GM18498 (cell line): ENCODE measurements around the gene RPF1.
"Not testable (repeated sequence)": the region's sequence is repeated elsewhere in the genome, so short reads cannot be mapped to it uniquely, and the experiment has no call there.

ENCODE experiments used
- ATAC-seq: cut with Tn5 transposase; IDR thresholded peaks from one replicate; pipeline ENCODE4 v1.9.1; 2021; ENCODE audit warnings: mild to moderate bottlenecking, moderate library complexity; ENCODE audit not compliant: unreplicated experiment

RPF1 gene, protein sequence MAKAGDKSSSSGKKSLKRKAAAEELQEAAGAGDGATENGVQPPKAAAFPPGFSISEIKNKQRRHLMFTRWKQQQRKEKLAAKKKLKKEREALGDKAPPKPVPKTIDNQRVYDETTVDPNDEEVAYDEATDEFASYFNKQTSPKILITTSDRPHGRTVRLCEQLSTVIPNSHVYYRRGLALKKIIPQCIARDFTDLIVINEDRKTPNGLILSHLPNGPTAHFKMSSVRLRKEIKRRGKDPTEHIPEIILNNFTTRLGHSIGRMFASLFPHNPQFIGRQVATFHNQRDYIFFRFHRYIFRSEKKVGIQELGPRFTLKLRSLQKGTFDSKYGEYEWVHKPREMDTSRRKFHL

DNA sequence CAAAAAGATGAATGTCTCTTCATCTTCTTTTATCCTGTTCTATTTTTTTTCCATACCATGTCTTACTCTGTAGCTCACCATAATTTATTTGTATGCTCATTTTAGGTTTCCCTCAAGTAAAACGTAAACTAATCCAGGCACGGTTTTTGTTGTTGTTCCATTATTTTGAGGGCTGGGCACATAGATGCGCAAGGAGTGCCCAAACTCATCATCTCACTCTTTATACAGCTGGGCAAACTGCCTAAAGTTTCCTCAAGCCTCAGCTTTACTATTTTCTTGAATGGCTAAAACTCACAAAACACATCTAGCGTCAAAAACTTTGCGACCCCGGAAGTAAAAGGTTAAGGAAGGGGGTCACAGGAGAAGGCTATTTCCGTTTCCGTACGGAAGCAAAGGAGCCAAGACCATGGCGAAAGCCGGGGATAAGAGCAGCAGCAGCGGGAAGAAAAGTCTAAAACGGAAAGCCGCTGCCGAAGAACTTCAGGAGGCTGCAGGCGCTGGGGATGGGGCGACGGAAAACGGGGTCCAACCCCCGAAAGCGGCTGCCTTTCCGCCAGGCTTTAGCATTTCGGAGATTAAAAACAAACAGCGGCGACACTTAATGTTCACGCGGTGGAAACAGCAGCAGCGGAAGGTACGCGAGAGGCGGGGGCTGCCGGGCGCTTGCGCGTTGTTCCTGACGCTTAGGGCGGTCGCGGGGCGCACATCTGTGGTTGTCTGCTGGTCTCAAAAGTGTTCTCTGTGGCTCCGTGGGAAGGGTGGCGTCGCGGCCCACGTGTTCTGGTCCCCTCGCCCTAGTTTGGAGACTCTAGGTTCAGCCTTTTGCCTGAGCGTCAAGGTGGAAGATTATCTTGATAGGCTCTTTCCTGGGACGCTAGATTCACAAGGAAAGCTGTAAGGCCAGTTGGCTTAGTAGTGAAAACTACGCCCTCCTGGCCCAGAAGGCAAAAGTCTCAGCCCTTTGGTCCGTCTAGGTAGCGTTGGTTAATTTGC, at the start of gene RPF1:
TSS of gene RPF1 (plus strand) at position 391 of the 993 bp plus-strand sequence. CDS start at position 407, 16 bp downstream.
- ATAC-seq: peak; percentile 98

DNA sequence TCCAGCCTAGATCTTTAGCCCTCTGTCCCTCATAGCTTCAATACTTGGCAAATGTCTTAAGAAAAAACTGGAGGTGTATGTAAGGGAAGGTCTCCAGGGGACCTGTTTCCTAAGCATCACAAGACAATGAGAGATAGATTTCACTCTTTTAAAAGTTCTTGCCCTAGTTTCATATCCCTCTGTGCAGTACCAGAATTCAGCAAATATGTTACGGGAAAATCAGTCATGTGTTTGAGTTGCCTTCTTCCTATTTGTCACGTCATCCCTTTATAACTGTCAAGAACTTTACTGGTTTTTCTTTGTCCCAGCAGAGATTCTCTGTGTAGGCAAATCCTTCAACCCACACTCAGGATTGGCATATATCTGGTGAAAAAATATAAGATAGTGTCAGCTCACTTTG, 48.5 kb upstream of the RPF1 start:
- no peak for ATAC-seq

DNA sequence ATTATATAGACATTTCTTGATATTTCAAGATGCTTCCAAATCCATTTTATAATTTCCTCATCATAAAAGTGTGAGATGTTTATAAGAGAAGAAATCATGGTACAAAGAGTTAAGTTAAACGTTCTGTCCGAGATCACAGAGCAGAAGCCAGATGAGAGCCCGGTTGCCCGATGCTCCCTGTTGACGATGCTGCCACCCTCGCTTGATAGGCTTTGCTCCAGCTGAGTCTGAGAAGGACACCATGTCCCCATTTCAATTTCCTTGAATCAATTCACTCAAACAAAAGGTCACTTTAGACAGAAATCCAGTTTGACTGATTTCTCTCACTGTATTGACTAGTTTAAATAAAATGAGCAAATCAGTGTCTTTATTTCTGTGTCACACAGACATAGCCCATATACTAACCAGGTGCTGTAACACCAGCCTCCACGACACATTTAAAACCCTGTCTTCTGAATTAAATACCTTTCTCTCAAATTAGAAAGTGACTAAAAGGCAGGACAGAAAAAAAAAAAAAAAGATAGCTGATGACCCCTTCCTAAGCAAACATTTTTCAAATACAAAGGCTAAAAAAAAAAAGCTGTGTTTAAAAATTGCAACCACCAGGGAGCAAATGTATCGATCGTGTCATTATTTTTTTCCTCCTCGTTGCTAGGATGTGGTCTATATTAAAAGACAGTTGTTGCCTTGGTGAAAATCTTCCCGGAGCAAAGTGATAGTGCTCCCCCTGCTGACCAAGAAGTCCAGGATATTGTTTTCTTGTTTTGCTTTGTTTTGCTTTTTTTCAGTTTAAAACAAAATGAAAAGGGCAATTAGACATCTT, 45.6 kb upstream of the RPF1 start:
- ATAC-seq: no peak

DNA sequence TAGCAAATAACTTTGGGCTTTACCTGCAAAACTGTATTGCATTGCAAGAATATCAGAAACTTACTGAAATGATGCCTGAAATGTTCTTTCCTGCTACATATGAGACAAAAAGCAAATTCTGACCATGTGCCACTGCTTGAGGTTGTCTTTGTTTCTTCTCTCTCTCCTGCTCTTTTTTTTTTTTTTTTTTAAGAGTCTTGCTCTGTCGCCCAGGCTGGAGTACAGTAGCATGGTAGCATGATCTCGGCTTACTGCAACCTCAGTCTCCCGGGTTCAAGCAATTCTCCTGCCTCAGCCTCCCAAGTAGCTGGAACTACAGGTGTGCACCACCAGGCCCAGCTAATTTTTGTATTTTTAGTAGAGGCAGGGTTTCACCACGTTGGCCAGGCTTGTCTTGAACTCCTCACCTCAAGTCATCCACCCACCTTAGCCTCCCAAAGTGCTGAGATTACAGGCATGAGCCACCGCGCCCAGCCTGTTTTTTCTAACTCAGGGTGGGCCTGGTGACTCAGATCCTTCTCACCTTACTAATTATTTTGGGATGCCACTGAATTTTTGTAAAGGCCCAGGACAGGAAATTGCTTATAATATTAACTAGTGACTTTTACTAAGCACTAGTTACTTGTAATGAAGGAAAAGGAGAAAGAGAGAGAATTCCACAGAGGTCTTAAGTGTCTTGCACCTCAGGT, 44.8 kb upstream of the RPF1 start:
- ATAC-seq: no peak

DNA sequence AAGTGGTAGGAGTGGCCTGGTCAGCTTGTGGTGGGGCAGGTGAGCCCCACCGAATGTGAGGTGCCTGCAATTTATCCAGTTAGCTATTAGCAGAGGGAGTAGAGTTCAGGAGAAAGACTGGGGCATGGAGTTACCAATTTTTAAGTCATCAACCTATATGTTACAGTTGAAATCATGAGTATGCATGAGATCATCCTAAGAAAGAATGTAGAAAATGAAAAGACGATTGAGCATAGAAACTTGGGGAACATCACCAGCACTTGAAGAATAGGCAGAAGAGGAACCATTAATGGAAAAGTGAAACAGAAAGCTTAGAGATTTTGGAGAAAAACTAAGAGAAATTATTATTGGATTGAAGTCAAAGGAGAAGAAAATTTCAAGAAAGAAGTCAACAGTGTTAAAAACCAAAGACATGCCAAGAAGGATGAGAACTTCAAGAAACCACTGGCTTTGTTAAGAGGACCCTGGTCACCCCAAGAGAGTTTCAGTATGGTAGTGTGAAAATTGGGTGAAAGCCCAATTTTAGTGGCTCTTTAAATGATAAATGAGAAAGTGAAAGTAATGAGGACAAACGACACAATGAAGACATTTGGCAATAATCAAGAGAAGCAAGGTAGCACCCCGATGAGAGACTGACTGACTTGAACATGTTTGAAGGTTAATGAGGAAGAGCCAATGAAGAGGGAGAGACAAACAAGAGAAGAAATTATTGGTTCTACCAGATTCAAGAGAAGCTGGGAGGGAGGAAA, 44.1 kb upstream of the RPF1 start:
- ATAC-seq: peak; percentile 46

DNA sequence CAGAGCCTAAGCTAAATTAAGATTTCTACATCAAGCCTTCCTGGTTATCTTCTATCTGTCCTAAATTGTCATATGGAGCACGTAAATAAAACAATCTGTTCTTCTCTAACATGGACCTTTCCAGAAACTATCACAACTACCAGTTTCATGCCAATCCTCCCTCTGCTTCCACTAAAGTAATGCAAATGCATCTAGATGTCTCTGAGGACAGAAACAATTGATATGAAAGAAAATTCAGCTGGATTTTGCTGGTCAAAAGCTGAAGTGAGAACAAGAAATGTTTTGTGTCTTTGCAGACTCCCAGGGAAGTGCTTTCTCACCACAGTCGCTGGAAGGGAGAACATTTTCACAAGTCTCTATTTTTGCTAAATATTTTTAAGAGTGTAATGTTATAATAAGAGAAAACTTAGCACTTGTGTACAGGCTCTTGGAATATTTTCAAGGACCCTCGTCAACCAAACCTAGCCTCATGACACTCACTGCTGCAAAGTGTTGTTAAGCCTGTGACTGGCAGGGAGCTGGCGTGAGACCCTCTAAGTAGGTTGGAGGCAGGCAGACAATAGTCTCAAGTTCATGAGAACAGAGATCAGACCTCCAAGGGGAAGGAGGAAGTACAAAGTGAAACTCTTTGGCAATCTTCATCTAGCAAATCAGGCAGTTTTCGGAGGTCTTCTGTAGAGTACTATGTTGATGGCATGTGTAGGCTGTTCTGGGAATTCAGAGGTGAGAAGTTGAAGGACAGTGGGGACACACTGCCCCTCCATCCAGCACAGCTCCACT, 42.0 kb upstream of the RPF1 start:
- peak; percentile 51 for ATAC-seq

DNA sequence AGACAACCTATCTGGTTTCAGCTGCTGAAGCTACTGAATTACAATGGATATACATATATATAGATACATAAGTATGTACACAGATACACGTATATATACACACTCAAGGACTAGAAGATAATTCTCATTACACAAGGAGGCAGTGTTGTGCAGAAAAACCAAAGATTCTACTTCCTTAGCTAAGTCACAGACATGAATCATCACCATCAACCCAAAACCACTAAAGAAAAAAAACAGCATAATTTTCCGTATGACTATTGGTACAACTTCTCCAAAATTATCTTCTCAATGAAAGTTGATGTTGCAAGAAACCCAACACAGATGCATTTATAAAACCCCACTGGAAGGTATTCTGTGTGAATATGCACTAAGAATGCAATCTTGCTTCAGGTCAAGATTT, 36.8 kb upstream of the RPF1 start:
- ATAC-seq: peak; percentile 89

DNA sequence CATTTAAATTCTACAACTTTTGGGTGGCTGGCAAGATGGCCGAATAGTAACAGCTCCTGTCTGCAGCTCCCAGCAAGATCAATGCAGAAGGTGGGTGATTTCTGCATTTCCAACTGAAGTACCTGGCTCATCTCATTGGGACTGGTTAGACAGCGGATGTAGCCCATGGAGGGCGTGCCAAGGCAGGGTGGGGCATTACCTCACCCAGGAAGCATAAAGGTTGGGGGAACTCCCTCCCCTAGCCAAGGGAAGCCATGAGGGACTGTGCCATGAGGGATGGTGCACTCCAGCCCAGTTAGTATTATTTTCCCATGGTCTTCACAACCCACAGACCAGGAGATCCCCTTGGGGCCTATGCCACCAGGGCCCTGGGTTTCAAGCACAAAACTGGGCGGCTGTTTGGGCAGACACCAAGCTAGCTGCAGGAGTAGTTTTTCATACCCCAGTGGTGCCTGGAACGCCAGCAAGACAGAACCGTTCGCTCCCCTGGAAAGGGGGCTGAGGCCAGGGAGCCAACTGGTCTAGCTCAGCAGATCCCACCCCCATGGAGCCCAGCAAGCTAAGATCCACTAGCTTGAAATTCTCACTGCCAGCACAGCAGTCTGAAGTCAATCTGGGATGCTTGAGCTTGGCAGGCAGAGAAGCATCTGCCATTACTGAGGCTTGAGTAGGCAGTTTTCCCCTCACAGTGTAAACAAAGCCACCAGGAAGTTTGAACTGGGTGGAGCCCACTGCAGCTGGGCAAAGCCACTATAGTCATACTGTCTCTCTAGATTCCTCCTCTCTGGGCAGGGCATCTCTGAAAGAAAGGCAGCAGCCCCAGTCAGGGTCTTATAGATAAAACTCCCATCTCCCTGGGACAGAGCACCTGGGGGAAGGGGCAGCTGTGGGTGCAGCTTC, 36.1 kb upstream of the RPF1 start:
- peak; percentile 12 for ATAC-seq

DNA sequence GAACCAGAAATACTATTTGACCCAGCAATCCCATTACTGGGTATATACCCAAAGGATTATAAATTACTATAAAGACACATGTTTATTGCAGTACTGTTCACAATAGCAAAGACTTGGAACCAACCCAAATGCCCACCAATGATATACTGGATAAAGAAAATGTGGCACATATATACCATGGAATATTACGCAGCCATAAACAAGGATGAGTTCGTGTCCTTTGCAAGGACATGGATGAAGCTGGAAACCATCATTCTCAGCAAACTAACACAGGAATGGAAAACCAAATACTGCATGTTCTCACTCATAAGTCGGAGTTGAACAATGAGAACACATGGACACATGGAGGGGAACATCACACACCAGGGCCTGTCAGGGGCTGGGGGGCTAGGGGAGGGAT, 30.4 kb upstream of the RPF1 start:
- not testable (repeated sequence) for ATAC-seq

DNA sequence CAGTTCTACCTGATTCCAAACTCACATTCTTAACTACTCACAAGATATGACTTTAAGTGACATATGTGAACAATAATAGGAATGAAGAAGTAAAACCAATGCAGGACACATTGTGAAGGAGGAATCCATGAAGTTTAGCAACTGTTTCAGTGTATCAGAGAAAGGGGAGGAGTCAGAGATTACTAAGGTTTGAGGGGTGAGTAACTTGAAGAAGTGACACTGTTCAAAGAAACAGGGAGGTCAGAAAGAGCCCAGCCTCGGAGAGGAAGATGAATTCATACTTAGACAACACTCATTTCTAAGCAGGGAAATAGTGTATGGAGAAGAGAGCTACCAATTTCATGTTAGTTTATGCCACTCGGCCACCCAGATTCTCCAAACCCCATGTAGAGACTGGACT, 28.2 kb upstream of the RPF1 start:
- ATAC-seq: no peak

DNA sequence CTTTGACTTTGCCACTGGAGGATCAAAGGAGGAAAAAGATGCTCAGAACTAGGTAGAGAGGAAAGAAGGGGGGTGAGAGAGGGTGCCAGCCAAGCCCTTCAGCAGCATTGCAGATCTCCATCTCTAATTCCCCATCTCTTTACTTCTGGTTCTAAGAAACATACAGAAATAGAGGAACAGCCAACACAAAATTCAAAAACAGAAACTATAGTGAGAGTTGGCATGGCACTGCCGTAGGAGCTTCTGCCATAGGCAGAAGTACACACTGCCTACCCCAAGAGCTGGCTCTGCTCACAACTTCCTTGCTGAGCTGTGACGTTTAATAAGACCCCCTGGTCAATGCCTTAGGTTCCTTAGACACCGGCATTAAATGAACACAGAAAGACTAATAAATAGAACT, 26.6 kb upstream of the RPF1 start:
- no peak for ATAC-seq

DNA sequence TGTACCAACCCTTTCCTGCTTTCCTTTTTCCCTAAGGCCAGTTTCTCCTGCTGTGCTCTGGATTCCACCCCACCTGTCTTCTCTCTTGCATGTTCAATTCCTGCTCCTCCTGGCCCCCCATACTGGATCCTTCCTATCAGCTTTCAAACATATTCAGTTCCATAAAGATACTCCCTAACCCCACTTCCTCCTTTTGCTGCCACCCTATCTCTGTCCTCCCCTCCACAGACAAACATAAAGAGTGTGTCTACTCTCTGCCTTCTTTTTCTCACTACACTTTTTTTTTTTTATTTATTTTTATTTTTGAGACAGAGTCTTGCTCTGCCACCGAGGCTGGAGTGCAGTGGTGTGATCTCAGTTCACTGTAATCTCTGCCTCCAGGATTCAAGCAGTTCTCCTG, 16.9 kb upstream of the RPF1 start:
- ATAC-seq: no peak

DNA sequence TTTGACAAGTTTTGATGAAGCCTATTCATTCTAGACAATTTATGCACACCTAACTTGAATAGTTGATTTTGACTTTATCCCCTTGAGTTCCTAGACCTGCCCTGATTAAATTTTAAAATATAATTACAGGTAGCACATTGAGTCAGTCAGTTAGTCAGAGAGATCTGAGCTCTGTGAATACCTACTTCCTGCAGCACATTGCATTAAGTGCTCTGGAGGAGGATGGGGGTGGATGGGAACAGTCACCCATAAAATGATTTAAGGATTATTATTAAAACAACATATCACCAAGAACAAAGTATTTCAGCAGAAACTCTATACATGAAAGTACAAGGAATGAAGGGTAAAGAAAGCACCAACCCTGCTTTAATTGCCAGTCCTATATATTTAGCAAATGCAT, 11.8 kb upstream of the RPF1 start:
- no peak for ATAC-seq

DNA sequence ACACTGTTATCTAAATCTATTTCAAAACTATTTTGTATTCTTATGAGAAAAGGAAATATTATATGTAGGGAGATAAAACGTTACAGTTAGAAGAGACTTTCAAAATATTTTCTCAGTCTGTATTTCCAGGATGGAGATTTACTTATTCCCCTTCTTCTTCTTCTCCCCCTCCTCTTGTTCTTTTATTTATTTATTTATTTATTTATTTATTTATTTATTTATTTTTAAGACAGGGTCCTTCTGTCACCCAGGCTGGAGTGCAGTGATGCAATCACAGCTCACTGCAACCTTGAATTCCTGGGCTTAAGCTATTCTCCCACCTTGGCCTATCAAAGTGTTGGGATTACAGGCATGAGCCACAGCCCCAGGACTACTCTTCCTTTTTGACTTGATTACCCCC, 2.8 kb upstream of the RPF1 start:
- no peak for ATAC-seq

DNA sequence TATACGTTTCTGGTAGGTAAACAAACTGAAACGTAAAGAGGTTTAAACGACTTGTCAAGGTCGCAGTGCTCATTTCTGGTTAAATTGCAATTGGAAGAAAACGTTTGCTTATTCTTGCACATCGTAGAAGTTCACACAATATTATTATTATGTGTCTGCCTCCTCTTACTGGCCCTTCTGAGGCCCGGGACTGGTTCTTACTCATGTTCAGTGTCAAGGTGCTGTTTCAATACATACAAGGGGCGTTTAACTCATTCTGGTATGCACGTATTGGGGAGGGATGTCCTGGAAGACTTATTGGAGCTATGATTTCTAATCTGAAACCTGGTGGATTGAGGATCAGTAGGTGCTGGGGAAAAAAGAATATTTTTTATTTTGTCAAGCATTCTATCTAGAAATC, 932 bp downstream of the RPF1 start:
- peak; percentile 24 for ATAC-seq

DNA sequence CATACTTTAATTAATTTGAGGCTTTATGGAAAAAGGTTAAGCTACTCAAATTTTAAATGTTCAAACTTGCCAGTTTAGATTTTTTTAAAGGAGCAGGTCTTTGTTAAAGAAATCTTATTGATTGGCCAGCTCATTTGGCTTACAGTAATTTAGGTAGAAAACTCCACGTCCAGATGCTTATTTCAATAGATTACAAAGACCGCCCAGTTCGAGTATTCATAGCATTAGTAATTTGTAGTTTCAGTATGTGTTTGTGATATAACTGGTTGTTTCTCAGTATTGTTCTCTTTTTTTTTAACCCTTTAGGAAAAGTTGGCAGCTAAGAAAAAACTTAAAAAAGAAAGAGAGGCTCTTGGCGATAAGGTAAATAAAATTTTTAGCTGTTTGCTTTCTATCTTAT, 1.6 kb downstream of the RPF1 start:
- no peak for ATAC-seq

DNA sequence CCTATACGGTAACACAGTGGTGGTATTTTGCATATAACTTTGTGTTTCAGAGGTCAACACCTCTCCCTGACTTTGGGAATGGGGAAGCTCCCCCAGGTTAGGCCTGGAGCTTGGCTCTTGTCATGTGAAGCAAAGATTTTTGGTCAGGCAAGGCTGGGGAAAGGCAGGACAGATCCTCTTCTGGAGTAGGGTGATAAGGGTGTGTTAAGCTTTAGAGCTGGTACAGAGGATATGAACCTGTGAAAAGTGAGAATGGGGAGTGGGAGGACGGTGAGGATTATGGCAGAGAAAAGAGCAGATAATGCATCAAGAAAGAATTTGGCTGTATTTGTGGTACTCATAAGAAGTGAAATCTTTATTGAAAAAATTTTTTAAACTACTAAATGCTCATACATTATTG, 2.3 kb downstream of the RPF1 start:
- ATAC-seq: no peak

DNA sequence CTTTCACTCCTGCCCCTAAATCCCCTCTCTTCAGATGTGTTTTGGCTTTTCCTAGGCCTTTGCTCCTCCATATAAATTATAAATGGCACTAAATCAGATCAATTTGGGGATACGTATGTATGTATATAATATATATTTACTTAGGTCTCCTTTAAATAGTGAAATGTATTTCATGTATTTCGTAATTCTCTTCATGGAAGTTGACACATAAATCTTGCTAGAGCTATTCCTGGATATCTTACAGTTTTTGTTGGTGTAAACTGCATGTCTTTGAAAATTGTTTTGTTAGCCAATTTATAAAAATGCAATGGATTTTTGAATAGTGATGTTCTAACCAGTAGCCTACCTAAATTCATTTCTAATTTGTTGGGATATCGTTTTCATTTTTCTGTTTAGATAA, 9.0 kb downstream of the RPF1 start:
- ATAC-seq: no peak
